CD4-positive, alpha-beta T cell treated with Interleukin-10 for 1 hour (primary cell): ENCODE results near the gene MUC22.
"Not testable (repeated sequence)": the region's sequence is repeated elsewhere in the genome, so short reads cannot be mapped to it uniquely, and the experiment has no call there.

Source experiments
- DNase-seq: peaks from one replicate; pipeline ENCODE4 v3.0.0-alpha.2; 2020

Gene MUC22

DNA sequence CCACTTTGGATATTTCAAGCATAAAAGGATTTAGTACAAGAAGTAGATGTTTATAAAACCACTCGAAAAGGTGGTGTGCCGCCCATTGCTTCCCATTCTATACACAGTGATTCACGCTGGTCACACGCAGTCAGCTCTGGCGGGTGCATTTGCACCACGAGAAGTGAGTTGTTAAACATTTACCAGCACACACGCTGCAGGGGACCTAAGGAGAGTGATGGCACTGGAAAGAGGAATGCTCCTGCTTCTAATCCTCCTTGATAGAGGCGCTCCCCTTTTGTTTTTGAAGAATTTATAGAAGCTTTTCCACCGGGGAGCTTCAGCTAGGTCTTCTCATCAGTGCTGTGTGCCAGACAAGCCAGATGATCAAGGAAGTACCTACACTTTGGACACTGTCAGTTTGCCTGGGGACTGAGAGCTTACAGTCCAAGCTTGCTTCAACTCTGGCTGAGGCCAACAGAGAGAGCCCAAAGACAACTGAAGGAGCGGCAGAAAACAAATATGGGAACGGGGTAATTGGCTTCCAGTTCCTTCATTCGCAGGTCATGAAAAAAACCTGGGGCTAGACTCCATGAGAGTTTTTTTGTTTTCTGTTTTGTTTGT, 31.2 kb downstream of the MUC22 start:
- DNase-seq = no peak

DNA sequence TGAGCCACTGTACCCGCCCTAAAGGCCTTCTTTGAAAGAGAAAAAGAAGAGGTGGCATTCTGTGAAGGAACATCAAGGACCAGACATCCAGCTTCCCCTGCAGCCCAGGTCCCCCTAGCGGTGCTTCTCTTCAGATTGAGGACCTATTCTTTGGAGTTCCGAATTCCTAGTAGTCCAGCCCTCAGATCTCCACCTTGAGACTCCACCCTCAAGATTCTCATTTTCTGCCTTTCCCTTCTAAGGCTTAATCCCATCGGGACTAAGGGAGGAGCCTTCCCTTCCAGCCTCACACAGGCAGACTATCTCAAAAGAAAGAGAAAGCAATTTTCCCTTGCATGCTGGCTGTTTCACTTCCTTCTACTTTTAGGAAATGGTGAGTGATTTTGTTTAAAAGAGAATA, 32.5 kb downstream of the MUC22 start:
- DNase-seq = peak; percentile 27

DNA sequence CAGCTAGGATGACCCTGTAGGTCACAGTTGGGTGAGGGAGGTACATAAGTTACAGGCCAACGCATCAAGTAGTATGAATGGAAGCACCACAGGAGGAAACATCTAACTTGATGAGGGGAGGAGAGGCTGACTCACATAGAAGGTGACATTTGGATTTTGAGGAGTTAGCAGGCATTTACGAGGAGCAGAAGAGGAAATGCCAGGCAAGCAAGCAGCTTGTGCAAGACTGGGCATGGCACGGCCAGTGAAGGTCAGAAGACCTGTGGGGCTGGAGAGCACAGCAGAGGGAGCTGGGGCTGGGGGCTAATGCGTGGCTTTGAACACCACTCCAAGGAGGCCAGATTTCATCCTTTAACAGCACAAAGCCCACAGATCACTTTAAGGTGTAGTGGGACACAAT, 37.8 kb downstream of the MUC22 start:
- DNase-seq = no peak

DNA sequence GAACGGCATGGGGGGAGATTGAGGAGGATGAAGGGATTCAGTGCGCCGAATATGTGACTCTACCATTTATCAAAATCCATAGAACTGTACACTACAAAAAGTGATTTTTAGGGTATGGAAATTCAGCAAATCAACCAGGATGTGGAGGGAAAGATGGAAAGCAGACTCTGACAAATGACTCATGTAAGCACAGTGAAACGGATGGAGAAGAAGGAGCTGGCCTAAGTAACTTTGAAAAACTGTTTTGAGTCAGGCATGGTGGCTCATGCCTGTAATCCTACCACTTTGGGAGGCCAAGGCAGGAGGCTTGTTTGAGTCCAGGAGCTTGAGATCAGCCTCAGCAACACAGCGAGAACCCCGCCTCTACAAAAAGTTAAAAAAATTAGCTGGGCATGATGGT, 39.2 kb downstream of the MUC22 start:
- DNase-seq = no peak

DNA sequence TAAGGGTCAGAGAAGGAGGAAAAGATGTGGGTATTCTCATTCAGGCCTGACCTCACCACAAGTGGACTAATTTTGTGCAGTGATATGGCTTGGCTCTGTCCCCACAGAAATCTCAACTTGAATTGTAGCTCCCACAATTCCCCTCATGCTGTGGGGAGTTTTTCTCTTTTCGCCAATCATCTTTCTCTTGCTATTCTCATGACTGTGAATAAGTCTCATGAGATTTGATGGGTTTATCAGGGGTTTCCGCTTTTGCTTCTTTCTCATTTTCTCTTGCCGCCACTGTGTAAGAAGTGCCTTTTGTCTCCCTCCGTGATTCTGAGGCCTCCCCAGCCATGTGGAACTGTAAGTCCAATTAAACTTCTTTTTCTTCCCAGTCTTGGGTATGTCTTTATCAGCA, 42.9 kb downstream of the MUC22 start:
- DNase-seq = not testable (repeated sequence)

DNA sequence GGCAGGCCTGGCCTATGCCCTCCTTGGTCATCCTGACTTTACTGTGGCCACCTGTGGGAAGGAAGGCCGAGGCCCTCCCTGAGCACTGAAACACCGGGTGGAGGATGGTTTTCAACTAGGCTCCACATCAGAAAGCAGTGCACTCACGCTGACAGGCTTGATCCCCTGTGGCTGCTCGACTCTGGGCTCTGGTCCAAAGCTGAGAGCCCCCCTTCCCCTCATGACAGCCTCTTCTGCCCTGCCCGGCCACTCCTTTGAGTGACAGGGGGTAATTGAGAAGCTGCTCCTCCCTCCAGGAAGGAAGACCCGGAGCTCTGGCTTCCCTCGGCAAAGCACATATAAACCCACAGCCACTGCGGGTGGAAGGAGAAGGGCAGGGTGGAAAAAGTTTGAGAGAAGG, 43.6 kb downstream of the MUC22 start:
- no peak for DNase-seq

DNA sequence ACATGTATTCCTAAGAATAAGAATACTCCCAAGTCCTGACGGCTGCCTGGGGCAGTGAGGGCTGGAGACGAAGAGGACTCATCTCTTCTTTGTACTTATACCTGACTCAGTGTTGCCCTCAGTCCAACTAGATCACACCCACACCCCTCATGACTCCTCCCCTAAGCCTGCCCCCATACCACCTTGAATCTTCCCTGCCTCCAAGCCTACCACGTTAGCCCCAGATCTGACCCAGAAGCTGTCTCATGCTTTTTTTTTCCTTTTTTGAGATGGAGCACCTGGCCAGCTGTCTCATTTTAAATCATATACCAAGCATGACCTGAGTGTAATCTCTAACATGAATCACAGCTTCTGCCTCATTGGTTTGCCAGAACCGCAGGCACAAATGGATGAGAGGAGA, 45.2 kb downstream of the MUC22 start:
- DNase-seq = no peak

DNA sequence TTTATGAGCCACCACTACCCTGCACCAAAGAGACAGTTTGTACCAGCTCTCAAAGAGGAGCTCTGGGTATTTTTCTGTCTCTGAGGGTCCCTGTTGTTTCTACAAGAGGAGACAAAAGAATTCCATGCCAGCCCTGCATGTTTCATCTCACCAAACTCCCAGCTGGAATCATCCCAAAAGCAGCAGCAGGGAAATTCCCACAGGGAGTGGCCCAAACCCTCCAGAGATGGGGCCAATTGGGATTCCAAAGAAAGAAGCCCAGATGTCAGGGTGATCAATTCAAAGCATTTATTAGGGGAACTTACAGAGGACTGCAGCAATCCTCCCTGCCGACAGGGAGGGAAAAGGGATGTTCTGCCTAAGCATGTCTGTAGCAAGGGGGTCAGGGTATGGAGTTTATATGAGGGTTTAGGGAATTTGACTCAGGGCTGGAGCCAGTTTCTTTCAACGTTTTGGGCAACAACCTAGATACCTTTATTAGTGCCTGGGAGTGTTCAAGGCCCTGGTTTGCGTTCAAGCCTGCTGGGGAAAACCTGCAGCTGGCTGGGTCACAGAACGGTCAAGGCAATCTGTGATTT, 47.2 kb downstream of the MUC22 start:
- no peak for DNase-seq

DNA sequence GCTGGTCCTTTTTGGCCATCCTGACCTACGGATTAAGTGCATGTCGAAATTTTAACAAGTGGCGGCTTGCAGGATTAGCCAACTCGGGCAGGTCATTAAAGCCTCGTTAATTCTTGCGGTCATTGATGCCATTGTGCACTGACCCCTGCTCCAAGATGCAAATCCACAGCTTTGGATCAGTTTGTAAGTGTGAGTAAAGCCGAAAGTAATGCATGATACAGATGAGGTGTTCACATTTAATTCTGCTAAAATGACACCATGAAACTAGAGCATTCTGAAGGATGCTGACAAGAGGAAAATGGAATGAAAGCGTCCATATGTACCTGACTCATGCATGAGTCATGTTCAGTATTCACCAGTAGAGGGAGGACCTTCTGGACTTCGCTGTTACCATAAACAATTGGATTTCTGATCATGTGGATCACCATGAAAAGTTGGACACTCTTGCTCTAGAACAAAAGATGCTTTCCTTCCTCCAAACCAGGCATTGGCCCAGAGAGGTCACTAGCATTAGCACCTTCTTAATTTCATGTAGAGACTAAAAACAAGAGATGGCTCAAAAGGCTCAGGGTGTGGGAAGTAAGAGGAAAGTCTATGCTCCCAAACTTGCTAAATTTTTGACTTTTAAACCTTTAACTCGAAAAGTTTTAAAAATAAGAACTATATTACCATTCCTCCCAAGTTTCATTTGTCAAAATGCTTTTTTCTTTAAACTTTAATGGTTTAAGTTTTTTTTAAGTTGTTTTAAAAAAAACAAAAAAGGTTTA, 48.0 kb downstream of the MUC22 start:
- peak; percentile 24 for DNase-seq

DNA sequence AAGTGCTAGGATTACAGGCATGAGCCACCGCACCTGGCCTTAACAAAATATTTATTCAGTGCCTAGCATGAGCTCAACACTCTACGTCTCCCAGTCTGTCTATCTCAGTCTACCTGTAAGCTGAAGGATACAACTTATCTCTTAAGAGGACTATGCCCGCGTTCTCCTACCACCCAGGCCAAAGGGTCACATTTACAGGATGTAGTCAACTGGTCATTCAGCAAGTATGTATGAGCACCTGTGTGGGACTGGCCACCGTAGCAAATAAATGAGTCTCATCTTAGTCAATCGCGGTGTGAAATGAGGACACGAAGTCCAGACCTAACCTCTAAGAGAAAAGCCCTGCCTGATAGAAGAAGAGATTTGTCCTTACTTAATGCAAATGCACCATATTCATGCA, 49.9 kb downstream of the MUC22 start:
- no peak for DNase-seq

DNA sequence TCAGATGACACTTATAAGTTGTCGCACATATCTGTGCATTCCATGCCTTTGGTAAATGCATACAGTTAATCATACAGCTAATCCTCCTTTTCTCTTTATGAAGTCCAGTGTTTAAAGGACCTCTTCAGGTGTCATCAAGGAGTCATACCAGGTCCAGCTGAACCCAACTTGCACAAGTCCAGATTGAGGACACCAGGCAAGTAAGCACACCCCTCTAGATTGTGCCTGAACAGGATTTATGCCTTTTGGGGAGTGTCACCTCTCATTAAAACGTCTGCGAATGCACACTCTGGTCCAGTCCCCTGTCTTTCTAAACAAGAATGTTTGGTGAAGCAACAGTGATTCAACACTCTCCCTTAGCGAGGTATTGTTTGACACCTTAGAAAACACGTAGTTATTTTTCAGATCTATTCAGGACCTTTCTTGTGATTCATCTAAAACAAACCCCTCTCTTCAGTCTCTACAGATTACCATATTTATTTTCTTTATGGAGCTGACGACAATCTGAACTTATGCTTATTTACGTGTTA, 53.7 kb downstream of the MUC22 start:
- DNase-seq = no peak

DNA sequence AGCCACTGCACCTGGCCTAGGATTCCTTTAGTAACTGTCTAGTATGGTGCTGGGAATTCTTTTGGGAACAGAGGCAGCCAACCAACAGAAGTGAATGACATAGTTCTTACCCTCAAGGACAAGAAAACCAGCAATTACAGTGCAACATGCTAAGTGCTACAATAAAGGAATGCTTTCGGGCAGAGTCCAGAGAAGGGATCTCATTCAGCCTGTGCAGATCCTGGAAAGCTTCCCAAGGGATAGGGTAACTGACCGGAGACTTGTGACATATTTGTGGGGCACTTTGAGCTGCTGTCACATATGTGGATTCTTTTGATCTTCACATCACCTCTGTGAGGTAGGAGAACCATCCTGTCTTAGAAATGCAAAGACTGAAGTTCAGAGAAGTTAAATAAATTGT, 55.3 kb downstream of the MUC22 start:
- no peak for DNase-seq

DNA sequence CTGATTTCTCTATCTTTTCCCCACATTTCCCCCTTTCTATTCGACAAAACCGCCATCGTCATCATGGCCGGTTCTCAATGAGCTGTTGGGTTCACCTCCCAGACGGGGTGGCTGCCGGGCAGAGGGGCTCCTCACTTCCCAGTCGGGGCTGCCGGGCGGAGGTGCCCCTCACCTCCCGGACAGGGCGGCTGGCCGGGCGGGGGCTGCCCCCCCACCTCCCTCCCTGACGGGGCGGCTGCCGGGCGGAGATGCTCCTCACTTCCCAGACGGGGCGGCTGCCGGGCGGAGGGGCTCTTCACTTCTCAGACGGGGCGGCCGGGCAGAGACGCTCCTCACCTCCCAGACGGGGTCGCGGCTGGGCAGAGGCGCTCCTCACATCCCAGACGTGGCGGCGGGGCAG, 56.8 kb downstream of the MUC22 start:
- DNase-seq = not testable (repeated sequence)

DNA sequence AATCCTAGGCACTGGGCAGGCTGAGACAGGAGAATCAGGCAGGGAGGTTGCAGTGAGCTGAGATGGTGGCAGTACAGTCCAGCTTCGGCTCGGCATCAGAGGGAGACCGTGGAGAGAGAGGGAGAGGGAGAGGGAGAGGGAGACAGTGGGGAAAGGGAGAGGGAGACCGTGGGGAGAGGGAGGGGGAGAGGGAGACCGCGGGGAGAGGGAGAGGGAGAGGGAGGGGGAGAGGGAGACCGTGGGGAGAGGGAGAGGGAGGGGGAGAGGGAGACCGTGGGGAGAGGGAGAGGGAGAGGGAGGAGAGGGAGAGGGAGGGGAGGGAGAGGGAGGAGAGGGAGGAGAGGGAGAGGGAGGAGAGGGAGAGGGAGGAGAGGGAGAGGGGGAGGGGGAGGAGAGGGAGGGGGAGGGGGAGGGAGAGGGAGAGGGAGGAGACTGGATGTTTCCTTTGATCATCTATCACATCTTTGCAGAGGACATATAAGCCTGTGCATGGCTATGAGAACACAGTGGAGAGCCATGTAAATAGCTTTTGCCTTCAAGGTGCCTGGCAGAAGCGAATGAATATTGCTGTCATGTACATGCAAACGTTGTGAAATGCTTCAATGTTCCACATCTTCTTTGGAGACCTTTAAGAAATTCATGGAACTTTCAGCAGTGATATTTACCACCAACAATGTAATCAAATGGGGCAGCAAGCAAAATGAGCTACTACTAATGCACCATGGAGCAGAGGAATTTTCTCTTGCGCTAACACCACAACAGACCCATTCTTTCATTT, 57.8 kb downstream of the MUC22 start:
- not testable (repeated sequence) for DNase-seq

DNA sequence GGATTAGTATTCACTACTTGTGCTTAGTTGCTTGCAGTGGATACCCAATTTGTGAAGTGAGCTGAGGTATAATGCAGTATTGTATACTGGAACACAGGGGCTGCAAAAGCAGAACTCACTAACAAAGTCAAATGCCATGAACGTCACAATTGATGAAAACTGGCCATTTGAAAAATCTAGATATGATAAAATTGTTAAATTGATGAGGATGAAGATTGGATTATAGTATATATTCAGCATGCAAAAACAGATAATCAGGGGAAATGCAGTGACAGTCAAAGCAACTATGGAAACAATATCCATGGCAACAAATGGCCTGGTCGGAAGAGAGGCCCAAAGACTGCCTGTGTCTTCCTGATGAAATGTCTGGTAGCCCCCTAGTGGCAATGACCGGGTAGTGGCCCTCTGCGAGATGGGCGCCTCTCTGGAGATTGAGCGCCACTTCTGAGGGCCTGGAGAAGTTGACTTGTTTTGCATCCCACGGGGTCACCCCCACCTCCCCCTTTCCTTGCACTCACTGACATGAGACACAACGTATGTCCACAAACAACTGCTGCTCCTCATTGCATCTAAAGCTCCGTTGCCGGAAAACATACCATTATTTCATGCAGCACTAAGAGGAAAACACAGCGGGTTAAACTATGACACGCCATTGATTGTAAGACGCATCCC, 58.5 kb downstream of the MUC22 start:
- peak; percentile 71 for DNase-seq

DNA sequence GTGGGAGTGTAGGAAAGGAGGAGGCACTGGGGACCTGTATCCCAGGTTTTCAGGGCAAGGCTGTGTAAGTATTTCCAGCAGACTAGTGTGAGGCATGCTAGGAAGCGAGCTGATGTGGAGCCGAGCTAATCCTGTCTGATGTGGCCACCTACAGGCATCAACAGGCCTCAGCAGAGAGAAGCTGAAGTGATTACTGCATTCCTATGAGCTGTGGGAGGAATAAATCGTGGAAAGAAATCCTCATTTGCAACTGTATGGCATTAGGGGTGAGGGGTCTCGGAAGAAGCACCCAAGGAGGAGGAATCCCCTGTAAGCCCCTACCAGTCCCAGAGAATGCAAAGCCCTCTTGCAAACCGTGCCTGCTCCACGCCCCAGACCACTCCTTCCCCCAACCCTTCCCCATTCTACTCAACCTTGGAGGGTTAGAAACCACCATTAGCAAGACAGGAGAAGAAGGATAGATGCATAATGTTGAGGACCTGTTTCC, 60.5 kb downstream of the MUC22 start:
- DNase-seq = no peak

DNA sequence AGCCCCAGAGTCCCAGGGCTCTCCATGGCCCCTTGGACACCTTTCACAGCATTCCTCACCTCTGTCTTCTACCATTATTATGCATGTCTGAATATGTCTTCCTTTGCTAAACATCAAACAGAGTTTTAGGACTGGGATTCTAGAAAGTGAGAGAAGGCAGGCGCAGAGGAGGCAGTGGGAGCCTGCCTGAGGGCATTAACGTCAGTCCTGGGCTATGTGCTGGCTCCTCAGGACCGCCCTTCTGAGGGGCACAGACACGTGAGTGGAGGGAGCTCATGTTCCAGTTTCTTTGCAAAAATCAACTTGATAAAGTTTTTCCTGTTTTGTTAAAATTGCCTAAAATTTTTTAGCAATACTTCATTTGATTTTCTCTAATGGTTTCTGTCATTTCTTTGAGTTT, 64.1 kb downstream of the MUC22 start:
- no peak for DNase-seq

DNA sequence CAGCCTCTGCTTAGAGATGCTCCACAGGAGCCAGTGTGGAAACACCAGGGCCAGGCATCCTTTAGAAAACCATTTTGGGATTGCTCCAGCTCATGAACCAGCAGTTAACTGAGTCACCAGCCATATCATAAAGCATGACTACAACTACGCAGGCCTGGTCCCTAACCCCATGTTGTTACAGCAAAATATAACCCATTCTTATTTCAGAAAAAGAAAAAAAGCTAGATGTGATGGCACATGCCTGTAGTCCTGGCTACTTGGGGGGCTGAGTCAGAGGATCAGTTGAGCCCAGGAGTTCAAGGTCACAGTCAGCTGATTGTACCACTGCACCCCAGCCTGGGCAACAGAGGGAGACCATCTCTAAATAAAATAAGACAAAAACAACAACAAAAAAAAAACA, 65.3 kb downstream of the MUC22 start:
- no peak for DNase-seq

DNA sequence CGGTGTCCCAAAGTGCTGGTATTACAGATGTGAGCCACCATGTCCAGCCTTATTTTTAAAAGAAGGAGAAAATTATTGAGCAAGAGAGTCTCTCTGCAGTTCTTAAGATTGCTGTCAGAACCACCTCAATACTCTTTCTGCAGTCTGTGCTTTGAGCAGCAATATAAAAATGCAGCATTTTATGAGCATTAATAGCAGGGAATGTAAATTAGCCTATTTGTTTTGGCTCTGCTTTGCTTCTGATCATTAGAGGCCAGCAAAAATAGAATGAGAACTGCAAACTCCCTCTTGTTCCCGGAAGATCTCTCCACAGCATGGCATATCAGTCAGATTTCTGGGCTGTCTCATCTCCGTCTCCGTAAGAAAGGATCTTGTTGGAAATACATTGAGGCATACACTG, 66.3 kb downstream of the MUC22 start:
- no peak for DNase-seq

DNA sequence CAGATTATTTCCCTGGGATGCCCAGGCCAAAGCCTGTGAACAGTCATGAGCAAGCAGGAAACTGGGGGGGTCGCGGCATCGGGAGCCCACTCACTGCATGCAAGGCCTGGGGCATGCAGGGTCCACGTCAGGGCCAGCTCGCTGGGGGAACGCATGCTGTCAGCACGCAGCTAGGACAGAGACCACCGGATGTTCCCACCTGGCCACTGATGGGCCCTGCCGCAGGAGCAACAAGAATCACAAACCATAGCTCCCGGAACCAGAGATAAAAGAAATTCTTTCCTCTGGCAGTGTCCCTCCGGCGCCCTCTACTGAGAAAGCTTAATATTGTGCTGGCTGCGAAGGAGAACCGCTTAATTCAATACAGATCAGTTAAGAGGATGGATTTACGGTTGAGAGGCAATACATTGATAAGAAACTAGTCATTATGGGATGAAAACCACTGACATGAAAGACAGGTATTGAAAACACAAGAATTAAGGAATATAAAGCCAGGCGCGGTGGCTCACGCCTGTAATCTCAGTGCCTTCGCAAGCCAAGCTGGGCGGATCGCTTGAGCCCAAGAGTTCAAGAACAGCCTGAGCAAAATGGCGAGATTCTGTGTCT, 69.5 kb downstream of the MUC22 start:
- DNase-seq = peak; percentile 76

DNA sequence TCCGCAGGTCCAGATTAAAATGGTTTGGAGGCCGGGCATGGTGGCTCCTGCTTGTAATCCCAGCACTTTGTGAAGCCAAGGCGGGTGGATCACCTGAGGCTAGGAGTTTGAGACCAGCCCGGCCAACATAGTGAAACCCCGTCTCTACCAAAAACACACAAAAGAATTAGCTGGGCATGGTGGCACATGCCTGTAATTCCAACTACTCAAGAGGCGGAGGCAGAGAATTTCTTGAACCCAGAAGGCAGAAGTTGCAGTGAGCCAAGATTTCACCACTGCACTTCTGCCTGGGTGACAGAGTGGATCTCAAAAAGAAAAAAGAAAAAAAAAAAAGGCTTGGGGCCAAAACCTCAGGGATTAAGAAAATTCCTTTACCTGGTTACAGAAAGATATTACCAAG, 71.6 kb downstream of the MUC22 start:
- DNase-seq = no peak

DNA sequence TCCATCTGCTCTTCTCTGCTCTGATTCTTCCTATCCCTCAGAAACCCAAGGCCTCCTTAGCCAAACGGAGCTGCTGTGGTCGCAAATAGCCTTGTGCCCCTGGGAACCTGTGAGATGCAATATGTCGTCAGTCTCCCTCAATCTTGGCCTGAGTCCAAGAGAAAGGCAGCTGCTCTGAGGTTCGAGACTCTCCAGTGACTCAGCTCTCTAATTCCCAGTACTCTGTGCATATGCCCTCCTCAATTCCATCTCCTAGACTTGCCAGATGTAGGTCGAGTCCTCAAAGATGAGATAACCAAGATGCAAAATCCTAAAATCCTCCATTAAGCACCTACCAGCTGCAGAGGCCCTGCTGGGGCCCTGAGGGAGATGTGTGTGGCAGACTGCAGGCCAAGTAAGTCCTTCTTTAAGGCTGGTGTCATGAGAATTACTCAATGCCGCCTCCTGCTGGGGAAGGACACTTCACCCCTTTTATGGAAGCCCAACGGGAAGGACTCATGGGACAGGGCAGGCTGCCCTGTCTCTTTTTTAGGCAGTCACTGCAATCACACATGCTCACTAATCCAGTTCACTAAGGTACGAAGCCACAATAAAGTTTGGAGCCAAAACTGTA, 73.6 kb downstream of the MUC22 start:
- peak; percentile 47 for DNase-seq
